Kidney epithelial cell (primary cell): ENCODE measurements around the gene LIMK1. TPM values are rescaled to one million over a fixed set of nuclear protein-coding genes. Genes with fewer than 3 reads are reported as not detected.
"Not testable (repeated sequence)": the region's sequence is repeated elsewhere in the genome, so short reads cannot be mapped to it uniquely, and the experiment has no call there.

ENCODE experiments used
- DNase-seq: peaks from one replicate; pipeline ENCODE4 v3.0.0-alpha.2; 2010; ENCODE audit warnings: low read depth
- H3K27me3 ChIP-seq: 2 replicates; pipeline ENCODE4 v1.6.0; 2011; ENCODE audit warnings: low read length; ENCODE audit not compliant: control insufficient read depth, insufficient read depth
- H3K36me3 ChIP-seq: 2 replicates; pipeline ENCODE4 v1.5.1; 2011; ENCODE audit warnings: low read length; ENCODE audit not compliant: control insufficient read depth, insufficient read depth
- H3K4me3 ChIP-seq: 2 replicates; pipeline ENCODE4 v1.5.1; 2011; ENCODE audit warnings: low read depth, mild to moderate bottlenecking, control low read depth, low read length
- total RNA-seq: library from RNA; depleted of rRNA; stranded (reverse); fragments of >200 nt; gene quantifications from 2 replicates; pipeline ENCODE4 v1.2.3, GENCODE V29; 2015
- TF ChIP-seq, protein P1 (sequence below): IDR thresholded peaks from 2 replicates; pipeline ENCODE4 v1.5.1; 2011; ENCODE audit warnings: mild to moderate bottlenecking, moderate library complexity, low read length, control low read depth, inconsistent platforms; ENCODE audit not compliant: insufficient read depth, poor library complexity, severe bottlenecking

LIMK1 gene
- total RNA-seq, 1 donor from 2014 or later, result 61.1 TPM

- DNase-seq, result no peak
- TF ChIP-seq, protein P1, sequence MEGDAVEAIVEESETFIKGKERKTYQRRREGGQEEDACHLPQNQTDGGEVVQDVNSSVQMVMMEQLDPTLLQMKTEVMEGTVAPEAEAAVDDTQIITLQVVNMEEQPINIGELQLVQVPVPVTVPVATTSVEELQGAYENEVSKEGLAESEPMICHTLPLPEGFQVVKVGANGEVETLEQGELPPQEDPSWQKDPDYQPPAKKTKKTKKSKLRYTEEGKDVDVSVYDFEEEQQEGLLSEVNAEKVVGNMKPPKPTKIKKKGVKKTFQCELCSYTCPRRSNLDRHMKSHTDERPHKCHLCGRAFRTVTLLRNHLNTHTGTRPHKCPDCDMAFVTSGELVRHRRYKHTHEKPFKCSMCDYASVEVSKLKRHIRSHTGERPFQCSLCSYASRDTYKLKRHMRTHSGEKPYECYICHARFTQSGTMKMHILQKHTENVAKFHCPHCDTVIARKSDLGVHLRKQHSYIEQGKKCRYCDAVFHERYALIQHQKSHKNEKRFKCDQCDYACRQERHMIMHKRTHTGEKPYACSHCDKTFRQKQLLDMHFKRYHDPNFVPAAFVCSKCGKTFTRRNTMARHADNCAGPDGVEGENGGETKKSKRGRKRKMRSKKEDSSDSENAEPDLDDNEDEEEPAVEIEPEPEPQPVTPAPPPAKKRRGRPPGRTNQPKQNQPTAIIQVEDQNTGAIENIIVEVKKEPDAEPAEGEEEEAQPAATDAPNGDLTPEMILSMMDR, result no peak
- H3K36me3 ChIP-seq, result no peaks in the 10 kb centered on the region
- no peaks in the 10 kb centered on the region for H3K27me3 ChIP-seq
- no peak overlapping the region for H3K4me3 ChIP-seq
Measured at GRCh38 chr7:74165867-74166593, 82.4 kb downstream of the LIMK1 start.

- H3K36me3 ChIP-seq, DNase-seq, H3K4me3 ChIP-seq, H3K27me3 ChIP-seq: not testable (repeated sequence)
Measured at GRCh38 chr7:74167324-74167723, 83.7 kb downstream of the LIMK1 start.

Other genes with a start within 250 kb of the LIMK1 start
- gene METTL27, start 241.3 kb upstream of the LIMK1 start, total RNA-seq, result 1.5 and 2.6 TPM in 2 replicates
- gene TMEM270, start 222.6 kb upstream of the LIMK1 start, total RNA-seq, result not detected in 2 replicates
- gene ELN, start 55.6 kb upstream of the LIMK1 start, total RNA-seq, result 0.07 TPM in 1 of 2 replicates, not detected in the other
- 264 and 307 TPM in 2 replicates for gene EIF4H, start 90.6 kb downstream of the LIMK1 start, total RNA-seq
- 0.14 and 1.4 TPM in 2 replicates for gene LAT2, start 126.2 kb downstream of the LIMK1 start, total RNA-seq
- gene RFC2, start 170.6 kb downstream of the LIMK1 start, total RNA-seq, result 15.7 and 19.9 TPM in 2 replicates
- 46.3 and 54.1 TPM in 2 replicates for gene CLIP2, start 205.6 kb downstream of the LIMK1 start, total RNA-seq